ENCODE data around the gene CCNY.

The CCNY gene

GRCh38 chr10:35434533-35434932 lies 98.2 kb downstream of the CCNY start:
- DNase-seq, result no peak

- peak; percentile 75 for DNase-seq
Observed at GRCh38 chr10:35435824-35436223, 99.5 kb downstream of the CCNY start.

- DNase-seq, result no peak
Observed at GRCh38 chr10:35437829-35438228, 101.5 kb downstream of the CCNY start.

GRCh38 chr10:35438718-35439571 lies 102.6 kb downstream of the CCNY start:
- peak; percentile 52 for DNase-seq

- no peak for DNase-seq
Observed at GRCh38 chr10:35440016-35440415, 103.7 kb downstream of the CCNY start.

- no peak for DNase-seq
Observed at GRCh38 chr10:35442028-35442427, 105.7 kb downstream of the CCNY start.

GRCh38 chr10:35442592-35442991 lies 106.3 kb downstream of the CCNY start:
- DNase-seq, result no peak

GRCh38 chr10:35443858-35444257 lies 107.5 kb downstream of the CCNY start:
- DNase-seq, result no peak

- DNase-seq, result no peak
Observed at GRCh38 chr10:35445150-35445884, 109.0 kb downstream of the CCNY start.

- DNase-seq, result no peak
Observed at GRCh38 chr10:35446439-35446838, 110.1 kb downstream of the CCNY start.

GRCh38 chr10:35447693-35448407 lies 111.5 kb downstream of the CCNY start:
- DNase-seq, result no peak

- DNase-seq, result no peak
Observed at GRCh38 chr10:35448687-35449662, 112.7 kb downstream of the CCNY start.

- DNase-seq, result no peak
Observed at GRCh38 chr10:35449944-35450343, 113.6 kb downstream of the CCNY start.

- peak; percentile 88 for DNase-seq
Observed at GRCh38 chr10:35451151-35452016, 115.1 kb downstream of the CCNY start.

- peak; percentile 53 for DNase-seq
Observed at GRCh38 chr10:35452171-35452570, 115.9 kb downstream of the CCNY start.

GRCh38 chr10:35452847-35453246 lies 116.5 kb downstream of the CCNY start:
- no peak for DNase-seq

- peak; percentile 89 for DNase-seq
Observed at GRCh38 chr10:35453855-35454532, 117.7 kb downstream of the CCNY start.

- DNase-seq, result no peak
Observed at GRCh38 chr10:35456153-35456720, 119.9 kb downstream of the CCNY start.

- DNase-seq, result no peak
Observed at GRCh38 chr10:35456784-35457183, 120.5 kb downstream of the CCNY start.

Data from inflammatory macrophage treated with lipopolysaccharide for 4 hours (primary cell).